Brain pericyte (primary cell): ENCODE results near the gene AKNA.
"Not testable (repeated sequence)": the region's sequence is repeated elsewhere in the genome, so short reads cannot be mapped to it uniquely, and the experiment has no call there.

Experiments used
- DNase-seq: peaks from one replicate; pipeline ENCODE4 v3.0.0-alpha.2; 2012; ENCODE audit warnings: low read depth, low spot score

AKNA gene

GRCh38 chr9:114322831-114323531, 64.8 kb downstream of the AKNA start, which contains the start of gene ORM1:
ORM1 (plus strand) TSS chr9:114323098; CDS start chr9:114323134, 36 bp downstream.
- not testable (repeated sequence) for DNase-seq

DNA sequence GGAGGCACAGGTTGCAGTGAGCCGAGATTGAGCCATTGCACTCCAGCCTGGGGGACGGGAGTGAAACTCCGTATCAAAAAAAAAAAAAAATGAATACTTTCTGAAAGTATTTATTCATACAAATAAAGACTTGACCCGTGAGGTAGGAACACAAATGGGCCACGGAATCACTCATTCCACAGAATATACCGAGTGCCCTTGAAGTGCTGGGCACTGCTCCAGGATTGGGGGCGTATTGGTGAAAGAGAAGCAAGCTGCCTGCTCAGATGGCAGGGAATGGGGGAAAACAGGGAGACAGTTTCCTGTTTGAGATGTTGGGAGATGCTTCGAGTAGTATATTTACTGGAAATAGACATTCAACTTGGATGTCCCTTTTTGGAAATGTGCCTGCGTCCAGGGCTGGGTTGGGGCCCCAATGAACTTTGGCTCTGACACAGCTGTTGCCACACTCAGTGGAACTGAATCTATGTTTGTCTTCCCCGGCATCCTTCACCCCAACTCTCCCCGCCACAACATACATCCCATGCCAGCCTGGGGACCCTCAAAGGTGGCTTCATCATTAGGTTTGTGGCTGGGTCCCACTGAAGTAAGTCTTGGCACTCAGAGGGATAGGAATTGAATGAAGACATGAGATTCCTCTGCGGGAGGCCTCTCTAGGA, 65.5 kb downstream of the AKNA start:
- DNase-seq, result not testable (repeated sequence)

DNA sequence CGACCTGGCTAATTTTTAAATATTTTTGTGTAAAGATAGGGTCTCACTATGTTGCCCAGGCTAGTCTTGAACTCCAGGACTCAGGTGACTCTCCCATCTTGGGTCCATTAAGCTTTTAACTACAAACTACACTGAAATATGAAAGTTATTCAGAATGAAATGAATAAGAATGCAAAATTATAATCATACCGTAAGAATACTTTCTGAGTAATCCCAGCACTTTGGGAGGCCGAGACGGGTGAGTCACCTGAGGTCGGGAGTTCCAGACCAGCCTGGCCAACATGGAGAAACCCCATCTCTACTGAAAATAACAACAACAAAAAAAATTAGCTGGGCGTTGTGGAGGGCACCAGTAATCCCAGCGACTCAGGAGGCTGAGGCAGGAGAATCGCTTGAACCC, 66.0 kb downstream of the AKNA start:
- no peak for DNase-seq

GRCh38 chr9:114320710-114321109, 67.1 kb downstream of the AKNA start:
- DNase-seq, result not testable (repeated sequence)

DNA sequence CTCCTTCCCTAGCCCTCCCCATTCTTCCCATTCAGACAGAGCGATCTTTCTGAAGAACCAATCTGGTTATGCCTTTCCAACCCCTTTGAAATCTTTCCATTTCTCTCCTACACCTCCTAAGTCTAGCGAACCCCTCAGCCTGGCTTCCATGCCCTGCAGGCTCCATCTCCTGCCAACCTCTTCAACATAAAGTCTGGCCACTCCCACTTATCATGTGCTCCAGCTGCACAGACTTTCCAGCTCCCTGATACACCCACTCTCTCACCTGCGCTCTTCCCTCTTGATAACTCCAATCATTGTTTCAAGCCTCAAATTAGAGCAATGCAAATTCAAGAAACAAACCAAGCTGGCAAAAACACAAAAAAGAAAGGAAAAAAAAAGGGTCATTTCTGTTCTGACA, 68.6 kb downstream of the AKNA start:
- no peak for DNase-seq

GRCh38 chr9:114318416-114318815, 69.4 kb downstream of the AKNA start:
- no peak for DNase-seq

DNA sequence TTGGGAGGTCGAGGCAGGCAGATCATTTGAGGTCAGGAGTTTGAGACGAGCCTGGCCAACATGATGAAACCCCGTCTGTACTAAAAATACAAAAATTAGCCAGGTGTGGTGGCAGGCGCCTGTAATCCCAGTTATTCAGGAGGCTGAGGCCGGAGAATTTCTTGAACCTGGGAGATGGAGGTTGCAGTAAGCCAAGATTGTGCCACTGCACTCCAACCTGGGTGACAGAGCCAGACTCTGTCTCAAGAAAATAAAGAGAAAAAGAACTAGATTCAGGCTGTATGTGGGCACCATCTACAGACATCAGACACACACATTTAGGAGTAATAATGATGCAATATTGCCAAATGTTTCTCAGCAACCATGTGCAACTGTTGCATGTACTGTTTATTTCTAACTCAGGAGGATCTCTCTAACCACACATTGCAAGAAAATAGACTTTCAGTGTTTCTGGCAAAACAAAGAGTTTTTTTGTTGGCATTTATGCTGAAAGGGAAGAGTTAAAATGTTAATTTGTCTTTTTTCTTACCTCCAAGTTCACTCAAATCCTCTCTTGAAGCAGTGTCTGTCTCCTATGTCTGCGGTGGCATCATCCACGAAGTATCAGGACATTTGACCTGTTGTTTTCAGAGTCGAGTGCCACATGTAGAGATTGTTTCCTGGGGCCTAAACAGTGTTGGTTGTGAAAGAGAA, 70.0 kb downstream of the AKNA start:
- no peak for DNase-seq

GRCh38 chr9:114316605-114317230, 71.1 kb downstream of the AKNA start:
- no peak for DNase-seq

DNA sequence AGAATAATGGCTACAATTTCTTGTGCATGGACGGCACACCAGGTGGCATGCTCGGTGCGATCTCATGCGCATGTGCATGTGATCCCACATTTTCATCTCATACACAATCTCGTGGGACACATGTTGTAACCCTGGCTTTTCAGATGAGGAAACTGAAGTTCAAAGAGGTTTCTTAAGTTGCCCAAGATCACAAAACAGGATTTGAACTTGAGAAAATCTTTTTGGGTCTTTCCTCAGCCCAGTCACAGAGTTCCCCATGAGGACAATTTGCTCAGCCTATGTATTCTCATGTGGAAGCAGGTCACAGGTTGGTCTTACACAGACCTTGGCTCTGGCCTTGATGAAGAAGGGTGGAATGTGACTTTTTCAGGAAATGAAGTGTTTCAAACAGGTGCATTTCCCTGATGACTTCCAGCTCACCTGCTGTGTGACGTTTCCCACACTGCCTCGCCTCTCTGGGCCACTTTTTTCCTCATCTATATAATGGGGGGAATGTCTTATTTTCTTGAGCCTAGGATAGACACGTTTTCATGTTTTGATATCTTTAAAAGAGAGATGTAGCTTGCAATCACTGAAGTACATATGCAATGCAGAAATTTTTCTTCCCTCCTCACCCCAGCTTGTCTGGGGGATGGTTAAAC, 71.9 kb downstream of the AKNA start:
- DNase-seq, result no peak

DNA sequence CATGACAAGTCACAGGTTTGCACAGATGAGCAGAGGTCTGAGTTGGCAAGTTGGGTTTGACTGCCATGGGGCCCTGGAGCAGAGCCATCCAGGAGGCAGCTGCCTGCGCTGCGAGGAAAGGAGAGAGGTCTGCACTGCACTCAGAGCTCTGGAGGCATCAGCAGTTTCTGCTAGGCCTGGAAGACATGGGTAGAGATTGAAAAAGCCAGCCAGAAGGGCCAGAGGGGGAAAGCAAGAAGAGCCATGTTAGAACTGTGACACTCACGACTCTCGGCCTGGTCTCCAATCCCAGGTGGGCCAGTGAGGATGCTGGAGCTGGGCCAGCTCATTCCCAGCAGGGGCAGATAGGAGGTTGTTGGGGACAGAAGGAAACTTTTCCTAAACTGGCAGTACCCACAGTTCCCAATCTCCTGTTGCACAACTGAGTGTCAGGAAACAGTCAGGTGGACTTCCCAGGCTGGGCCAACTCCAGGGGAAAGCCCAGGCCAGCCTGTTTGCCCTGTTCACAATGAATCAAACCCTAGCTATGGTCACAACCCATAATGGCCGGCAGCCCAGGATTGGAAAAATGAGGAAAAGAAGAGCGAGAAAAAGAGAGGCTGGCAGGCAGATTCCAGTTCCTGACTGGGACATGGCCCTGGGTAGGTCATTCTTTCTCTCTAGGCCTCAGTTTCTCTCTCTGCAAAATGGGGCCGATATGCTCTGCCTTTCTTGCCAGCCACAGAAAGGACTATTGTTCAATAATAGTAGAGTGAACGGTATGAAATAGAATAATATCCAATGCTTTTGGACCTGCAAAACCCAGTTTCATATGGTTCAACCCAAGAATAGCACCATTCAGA, 72.7 kb downstream of the AKNA start:
- no peak for DNase-seq

DNA sequence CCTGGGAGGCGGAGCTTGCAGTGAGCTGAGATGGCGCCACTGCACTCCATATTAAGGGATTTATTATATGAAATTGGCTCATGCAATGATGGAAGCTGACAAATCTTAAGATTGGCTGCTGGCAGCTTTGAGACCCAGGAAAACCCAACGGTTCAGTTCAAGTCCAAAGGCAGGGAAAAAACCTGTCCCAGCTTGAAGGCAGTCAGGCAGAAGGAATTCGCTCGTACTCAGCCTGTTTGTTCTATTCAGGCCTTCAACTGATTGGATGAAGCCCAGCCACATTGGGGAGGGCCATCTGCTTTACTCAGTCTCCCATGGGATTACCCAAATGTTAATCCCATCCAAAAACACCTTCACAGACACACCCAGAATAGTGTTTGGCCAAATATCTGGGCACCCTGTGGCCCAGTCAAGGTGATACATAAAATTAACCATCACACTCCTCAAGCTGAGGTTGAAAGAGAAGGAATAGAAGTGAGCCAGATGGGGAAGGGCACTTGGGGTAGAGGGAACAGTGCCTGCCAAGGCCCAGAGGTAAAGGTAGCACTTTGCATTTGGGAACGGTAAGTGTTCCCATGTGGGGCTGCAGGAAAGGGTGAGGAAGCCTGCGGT, 73.4 kb downstream of the AKNA start:
- no peak for DNase-seq

DNA sequence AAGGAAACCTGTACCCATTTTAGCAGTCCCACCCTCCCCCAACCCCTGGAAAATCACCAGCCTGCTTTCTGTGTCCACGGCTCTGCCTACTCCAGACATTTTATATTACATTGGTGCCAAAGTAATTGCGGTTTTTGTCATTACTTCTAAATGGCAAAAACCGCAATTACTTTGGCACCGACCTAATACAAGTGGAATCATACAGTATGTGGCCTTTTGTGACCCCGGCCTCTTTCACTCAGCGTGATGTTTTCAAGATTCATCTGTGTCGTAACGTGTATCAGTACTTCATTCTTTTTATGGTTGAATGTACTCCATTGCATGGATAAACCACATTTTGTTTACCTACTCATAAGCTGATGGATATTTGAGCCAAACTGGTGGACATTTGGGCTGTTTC, 74.6 kb downstream of the AKNA start:
- no peak for DNase-seq

DNA sequence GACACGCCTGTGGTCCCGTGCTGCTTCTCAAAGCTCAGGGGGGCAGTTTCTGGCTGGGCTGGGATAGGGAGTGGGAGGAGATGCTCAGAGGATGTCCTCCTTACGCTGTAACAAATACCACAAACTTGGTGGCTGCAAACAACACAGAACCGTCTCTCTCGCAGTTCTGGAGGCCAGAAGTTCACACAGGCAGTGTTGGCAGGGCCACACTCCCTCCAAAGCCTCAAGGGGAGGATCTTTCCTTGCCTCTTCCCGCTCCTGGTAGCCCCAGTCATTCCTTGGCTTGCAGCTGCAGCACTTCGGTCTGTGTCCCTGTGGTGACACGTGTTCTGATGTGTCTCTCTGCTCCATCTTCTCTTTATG, 75.3 kb downstream of the AKNA start:
- no peak for DNase-seq

DNA sequence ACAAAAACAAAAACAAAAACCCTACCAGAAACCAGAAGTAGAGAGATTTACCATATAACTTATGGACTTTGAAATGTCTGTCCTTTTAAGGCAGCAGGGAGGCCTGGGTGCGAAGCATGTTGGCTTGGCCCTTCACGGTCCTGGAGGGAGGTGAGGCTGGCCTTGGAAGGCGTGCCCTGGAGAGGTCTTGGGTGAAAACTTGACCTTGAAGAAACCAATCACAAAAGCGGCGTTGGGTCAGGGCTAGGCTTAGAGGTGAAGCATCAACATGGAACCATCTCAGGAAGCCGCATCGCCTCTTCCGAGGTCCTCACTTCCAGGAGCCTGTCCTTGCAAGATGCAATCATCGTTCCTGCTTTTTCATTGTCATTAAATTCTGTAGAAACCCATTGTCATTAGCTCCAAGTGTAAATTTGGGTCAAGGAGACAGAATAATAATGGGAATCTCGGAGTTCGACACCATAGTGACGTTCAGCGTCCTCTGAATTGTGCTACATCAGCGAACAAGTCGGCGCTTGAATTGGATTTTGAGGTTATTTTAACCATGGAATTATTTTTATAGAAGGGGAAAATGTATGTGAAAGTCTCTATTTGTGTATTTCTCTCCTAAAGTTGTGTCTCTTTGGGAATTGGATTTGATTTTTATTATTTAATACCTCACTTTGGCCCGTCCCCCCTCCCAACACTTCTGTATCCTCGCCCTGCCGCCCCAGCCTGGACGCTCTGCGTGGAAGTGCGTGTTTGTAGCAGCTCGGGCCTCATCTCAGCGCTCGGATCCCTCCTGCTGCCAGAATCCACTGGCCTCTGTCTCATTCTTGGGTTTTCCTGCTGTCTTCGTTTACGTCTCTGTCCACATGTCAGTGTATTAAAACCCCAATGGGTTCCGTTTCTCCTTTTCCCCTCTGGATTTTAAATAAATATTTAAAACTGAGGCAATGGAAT, 75.9 kb downstream of the AKNA start:
- DNase-seq, result no peak

DNA sequence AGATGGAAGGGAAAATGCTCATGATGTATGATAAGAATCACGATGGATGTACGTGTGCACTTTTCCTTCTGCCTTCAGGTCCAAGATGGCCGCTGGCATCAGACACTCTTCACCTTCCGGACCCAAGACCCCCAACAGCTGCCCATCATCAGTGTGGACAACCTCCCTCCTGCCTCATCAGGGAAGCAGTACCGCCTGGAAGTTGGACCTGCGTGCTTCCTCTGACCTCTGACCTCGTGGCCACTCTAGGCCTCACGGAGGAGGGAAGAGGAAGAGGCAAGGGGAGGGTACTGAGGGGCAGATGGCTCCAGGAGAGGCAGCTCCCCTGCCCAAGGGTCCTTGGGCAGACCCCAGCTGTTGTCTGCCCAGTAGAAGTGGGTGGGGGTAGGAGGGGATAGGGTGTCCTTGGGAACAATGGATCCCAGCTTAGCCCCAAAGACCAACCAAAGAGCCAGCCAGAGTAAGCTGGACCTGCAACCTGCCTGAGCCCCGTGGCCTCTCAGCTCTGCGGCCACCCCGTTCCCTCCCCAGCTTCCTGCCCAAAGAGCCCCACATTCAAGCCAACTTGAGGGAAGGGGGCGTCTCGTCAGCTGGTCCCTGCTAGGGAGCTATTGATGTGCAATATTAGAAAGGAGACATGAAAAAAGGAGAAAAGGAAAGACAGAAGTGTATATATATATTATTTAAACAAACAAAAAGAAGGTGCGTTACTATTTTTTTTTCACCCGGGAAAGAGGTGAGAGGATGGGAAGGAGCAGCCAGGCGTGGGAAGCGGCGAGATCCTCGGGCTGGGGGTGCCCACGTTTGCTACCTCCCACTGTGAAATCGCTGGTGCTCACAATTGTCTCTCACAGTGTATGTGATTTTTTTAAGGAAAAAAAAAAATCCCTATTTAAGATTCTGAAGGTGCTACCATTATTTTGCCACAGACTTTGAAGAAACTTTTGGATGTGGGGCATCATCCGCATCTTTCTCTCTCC, 77.0 kb downstream of the AKNA start:
- no peak for DNase-seq

GRCh38 chr9:114309096-114309495, 78.7 kb downstream of the AKNA start:
- DNase-seq, result no peak

- DNase-seq, result no peak
These were observed 79.3 kb downstream of the AKNA start for GRCh38 chr9:114308361-114308950.

DNA sequence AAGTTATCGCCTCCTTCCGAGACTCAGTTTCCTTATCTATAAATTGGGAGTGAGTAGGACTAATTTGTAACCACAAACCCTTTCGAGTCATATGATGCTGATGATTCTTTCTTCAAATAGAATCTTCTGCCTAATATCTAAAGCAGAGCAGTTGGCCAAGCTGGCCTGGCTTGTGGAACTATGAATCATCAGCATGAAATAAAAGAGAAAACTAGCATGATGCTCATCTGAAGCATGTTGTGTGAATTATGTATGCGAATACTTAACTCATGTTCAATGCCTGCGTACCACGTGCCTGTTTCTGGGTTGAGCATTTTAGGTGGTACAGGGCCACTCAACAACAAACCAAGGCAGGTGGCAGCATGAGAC, 79.9 kb downstream of the AKNA start:
- no peak for DNase-seq
